ENCODE data around the gene ATF6.

Gene ATF6

DNA sequence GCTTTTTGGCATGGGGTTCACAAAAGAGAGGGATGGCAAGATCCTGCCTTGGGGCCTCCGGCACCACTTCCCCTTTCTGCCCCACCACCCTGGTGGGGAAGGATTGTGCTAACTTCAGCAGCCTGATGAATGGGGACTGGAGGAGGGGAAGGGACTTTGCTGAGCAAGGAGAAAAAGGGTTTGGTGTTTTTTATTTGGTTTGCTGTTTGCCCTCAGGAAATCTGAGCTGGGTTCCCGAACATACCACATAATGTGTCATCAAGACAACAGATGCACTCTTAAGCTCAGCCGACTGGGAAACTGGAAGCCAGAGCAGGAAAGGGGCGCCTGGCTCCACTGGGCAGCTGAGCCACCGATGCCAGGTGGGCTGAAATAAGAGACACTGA, 237.7 kb downstream of the ATF6 start:
- Histone ChIP-seq H3K27ac (ENCODE audit: insufficient read depth, low read depth, low read length, poor library complexity, severe bottlenecking) (no peak overlapping the region), H3K4me1 (ENCODE audit: control insufficient read depth, insufficient read depth, low read length) (peaks cover 8% of the 10 kb centered on the region), H3K36me3 (ENCODE audit: control insufficient read depth, insufficient read depth, low read length) (no peaks in the 10 kb centered on the region), H3K27me3 (ENCODE audit: control insufficient read depth, insufficient read depth, low read length, poor library complexity, severe bottlenecking) (no peaks in the 10 kb centered on the region), H3K4me3 (ENCODE audit: insufficient read depth, low read depth, low read length) (no peak overlapping the region), H3K9me3 (ENCODE audit: control insufficient read depth, low read length) (no peaks in the 10 kb centered on the region)
- 69 to 87% methylated on average over 5 of the region's 5 CpGs for WGBS, 2 experiments

DNA sequence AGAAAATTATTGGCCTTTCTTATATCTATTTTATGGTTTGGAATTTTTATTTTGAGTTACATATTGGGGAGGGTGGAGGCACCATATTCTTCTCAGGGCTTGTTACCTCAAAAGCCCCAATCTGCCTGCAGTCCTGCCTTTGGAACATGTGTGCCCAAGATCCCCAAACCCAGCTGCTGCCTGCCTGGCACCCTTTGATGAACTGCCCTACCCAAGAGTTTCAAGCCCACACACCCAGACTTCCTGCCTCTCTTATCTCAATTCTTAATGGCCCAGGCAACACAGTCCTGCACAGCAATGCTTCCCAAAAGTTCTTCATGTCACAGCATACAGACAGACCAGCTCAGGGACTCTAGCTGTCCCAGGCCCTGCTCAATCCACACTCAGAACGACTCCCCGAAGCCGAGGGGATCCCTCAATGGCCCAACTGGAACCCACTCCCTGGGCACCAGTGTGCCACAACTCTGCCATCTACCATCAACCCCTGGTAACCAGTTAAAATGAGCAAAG, 238.4 kb downstream of the ATF6 start:
- Histone ChIP-seq H3K4me1 (ENCODE audit: control insufficient read depth, insufficient read depth, low read length) (peaks cover 8% of the 10 kb centered on the region), H3K9me3 (ENCODE audit: control insufficient read depth, low read length) (no peaks in the 10 kb centered on the region), H3K36me3 (ENCODE audit: control insufficient read depth, insufficient read depth, low read length) (no peaks in the 10 kb centered on the region), H3K4me3 (ENCODE audit: insufficient read depth, low read depth, low read length) (no peak overlapping the region), H3K27me3 (ENCODE audit: control insufficient read depth, insufficient read depth, low read length, poor library complexity, severe bottlenecking) (no peaks in the 10 kb centered on the region), H3K27ac (ENCODE audit: insufficient read depth, low read depth, low read length, poor library complexity, severe bottlenecking) (no peak overlapping the region)
- 92 to 95% methylated on average over 3 of the region's 3 CpGs for WGBS, 2 experiments

DNA sequence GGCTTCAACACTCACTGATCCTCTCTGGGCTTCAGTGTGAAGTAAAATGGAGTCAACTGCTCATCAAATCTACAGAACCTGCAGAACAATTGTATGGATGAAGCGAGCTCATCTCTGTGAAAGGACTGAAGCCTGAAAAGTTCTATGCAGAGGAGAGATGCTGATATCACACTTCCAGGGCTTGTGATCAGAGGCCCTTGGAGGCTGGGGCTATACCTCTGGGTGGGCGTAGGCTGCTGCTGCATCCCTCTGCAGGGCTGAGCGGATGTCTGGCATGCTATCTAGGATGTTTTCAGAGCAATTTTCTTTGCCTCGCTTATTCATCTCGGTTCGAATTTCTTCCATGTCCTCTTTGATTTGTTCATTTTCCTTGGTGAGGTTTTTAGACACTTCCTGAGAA, 240.0 kb downstream of the ATF6 start:
- peaks cover 8% of the 10 kb centered on the region for H3K4me1 ChIP-seq (ENCODE audit: control insufficient read depth, insufficient read depth, low read length)
- no peak overlapping the region for H3K4me3 ChIP-seq (ENCODE audit: insufficient read depth, low read depth, low read length)
- no peaks in the 10 kb centered on the region for H3K36me3 ChIP-seq (ENCODE audit: control insufficient read depth, insufficient read depth, low read length)
- no peak overlapping the region for H3K27ac ChIP-seq (ENCODE audit: insufficient read depth, low read depth, low read length, poor library complexity, severe bottlenecking)
- no peaks in the 10 kb centered on the region for H3K27me3 ChIP-seq (ENCODE audit: control insufficient read depth, insufficient read depth, low read length, poor library complexity, severe bottlenecking)
- H3K9me3 ChIP-seq (ENCODE audit: control insufficient read depth, low read length) = no peaks in the 10 kb centered on the region
- WGBS, 2 experiments = 92 to 97% methylated on average over 6 of the region's 6 CpGs

DNA sequence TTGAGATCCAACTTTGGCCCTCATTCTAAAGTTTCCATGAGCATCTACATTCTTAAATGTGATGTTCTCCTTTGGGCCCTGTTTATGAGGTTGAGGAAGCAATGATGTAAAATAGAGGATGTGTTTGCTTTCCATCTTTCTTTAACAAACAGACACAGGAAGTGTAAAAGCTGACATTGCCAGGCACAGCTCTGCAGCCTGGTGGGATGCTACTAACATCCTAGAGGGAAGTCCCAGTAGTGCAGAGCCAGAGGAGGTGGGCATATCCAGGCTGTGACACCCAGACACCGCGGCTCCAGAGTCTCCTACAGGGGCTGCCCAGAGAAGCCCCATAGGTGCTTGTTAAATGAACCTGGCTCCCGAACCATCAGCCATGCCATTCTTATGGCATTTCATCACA, 241.3 kb downstream of the ATF6 start:
- Histone ChIP-seq H3K27ac (ENCODE audit: insufficient read depth, low read depth, low read length, poor library complexity, severe bottlenecking) (no peak overlapping the region), H3K36me3 (ENCODE audit: control insufficient read depth, insufficient read depth, low read length) (no peaks in the 10 kb centered on the region), H3K27me3 (ENCODE audit: control insufficient read depth, insufficient read depth, low read length, poor library complexity, severe bottlenecking) (no peaks in the 10 kb centered on the region), H3K4me1 (ENCODE audit: control insufficient read depth, insufficient read depth, low read length) (peaks cover 8% of the 10 kb centered on the region), H3K4me3 (ENCODE audit: insufficient read depth, low read depth, low read length) (no peak overlapping the region), H3K9me3 (ENCODE audit: control insufficient read depth, low read length) (no peaks in the 10 kb centered on the region)
- WGBS, 2 experiments = 86 to 92% methylated on average over 3 of the region's 3 CpGs

DNA sequence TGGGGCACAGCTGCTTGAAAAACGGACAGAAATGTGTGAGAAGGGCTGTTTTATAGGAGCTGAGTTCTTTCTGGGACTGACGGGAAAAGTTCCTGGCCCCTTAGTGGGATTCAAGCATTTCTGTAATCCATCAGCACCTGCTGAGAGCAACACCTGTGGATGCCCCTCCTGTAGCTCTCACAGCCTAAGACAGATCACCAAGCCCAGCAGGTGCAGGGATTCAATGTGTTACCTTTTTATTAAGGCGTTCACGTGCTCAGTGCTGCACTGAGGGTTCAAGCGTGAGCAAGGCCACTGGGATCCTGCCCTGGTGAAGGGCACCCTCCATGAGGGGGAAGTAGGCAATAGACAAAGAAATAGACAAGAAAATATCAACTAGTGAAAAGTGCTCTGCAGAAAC, 242.7 kb downstream of the ATF6 start:
- Histone ChIP-seq H3K4me1 (ENCODE audit: control insufficient read depth, insufficient read depth, low read length) (peaks cover 3% of the 10 kb centered on the region), H3K4me3 (ENCODE audit: insufficient read depth, low read depth, low read length) (no peak overlapping the region), H3K36me3 (ENCODE audit: control insufficient read depth, insufficient read depth, low read length) (no peaks in the 10 kb centered on the region), H3K27me3 (ENCODE audit: control insufficient read depth, insufficient read depth, low read length, poor library complexity, severe bottlenecking) (no peaks in the 10 kb centered on the region), H3K9me3 (ENCODE audit: control insufficient read depth, low read length) (peaks cover 4% of the 10 kb centered on the region), H3K27ac (ENCODE audit: insufficient read depth, low read depth, low read length, poor library complexity, severe bottlenecking) (no peak overlapping the region)
- 83 to 86% methylated on average over 5 of the region's 5 CpGs for WGBS, 2 experiments

DNA sequence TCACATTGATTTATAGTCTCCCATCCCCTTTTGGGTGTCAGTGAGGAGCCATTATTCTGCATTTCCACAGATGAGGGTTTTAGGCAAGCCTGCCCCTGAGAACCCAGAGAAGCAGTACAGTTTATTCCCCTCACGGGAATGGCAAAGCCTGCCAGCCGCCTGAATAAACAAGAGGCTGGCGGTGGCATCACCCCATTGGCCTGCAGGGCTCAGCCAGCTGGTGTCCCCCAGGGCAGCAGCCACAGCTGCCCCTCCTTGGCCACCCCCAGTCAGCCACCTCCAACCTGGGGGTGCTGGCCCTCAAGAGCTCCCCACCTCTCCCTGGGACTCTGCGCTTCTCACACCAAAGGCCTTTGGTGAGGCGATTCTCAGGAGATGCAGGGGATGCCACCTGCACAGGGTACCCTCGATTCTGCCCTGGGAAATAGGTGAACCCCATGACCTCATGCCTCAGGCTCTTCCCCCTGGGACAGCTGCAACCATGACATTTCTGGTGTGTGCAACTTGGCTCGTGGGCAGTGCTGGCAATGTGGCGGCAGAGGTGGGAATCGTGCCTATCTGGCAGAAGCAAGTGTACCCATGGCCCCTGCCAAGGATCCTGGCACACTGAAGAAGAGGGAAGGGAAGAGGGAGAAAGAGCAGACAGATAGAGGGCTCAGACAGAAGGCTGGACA, 243.5 kb downstream of the ATF6 start:
- Histone ChIP-seq H3K27me3 (ENCODE audit: control insufficient read depth, insufficient read depth, low read length, poor library complexity, severe bottlenecking) (no peaks in the 10 kb centered on the region), H3K4me1 (ENCODE audit: control insufficient read depth, insufficient read depth, low read length) (no peaks in the 10 kb centered on the region), H3K9me3 (ENCODE audit: control insufficient read depth, low read length) (peaks cover 4% of the 10 kb centered on the region), H3K27ac (ENCODE audit: insufficient read depth, low read depth, low read length, poor library complexity, severe bottlenecking) (no peak overlapping the region), H3K4me3 (ENCODE audit: insufficient read depth, low read depth, low read length) (no peak overlapping the region), H3K36me3 (ENCODE audit: control insufficient read depth, insufficient read depth, low read length) (no peaks in the 10 kb centered on the region)
- 82 to 85% methylated on average over 9 of the region's 9 CpGs for WGBS, 2 experiments

DNA sequence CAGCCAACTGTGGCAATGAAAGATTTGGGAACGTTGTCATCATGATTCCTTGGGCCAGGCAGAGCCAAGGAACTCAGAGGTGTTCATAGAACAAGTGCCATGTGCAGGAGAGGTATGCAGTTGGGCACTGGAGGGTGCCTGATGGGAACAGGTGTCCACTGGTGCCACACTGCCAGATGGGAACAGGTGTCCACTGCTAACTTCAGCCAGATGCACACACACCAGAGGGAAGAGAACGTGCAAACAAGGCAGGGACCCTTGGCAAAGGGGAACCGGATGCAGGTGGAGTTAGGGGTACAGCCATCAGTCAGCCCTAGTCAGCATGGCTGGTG, 244.0 kb downstream of the ATF6 start:
- H3K4me1 ChIP-seq (ENCODE audit: control insufficient read depth, insufficient read depth, low read length) = no peaks in the 10 kb centered on the region
- WGBS, 2 experiments = 91 to 94% methylated on average over 3 of the region's 3 CpGs
- H3K36me3 ChIP-seq (ENCODE audit: control insufficient read depth, insufficient read depth, low read length) = no peaks in the 10 kb centered on the region
- no peaks in the 10 kb centered on the region for H3K27me3 ChIP-seq (ENCODE audit: control insufficient read depth, insufficient read depth, low read length, poor library complexity, severe bottlenecking)
- no peak overlapping the region for H3K27ac ChIP-seq (ENCODE audit: insufficient read depth, low read depth, low read length, poor library complexity, severe bottlenecking)
- H3K4me3 ChIP-seq (ENCODE audit: insufficient read depth, low read depth, low read length) = no peak overlapping the region
- peaks cover 4% of the 10 kb centered on the region for H3K9me3 ChIP-seq (ENCODE audit: control insufficient read depth, low read length)

DNA sequence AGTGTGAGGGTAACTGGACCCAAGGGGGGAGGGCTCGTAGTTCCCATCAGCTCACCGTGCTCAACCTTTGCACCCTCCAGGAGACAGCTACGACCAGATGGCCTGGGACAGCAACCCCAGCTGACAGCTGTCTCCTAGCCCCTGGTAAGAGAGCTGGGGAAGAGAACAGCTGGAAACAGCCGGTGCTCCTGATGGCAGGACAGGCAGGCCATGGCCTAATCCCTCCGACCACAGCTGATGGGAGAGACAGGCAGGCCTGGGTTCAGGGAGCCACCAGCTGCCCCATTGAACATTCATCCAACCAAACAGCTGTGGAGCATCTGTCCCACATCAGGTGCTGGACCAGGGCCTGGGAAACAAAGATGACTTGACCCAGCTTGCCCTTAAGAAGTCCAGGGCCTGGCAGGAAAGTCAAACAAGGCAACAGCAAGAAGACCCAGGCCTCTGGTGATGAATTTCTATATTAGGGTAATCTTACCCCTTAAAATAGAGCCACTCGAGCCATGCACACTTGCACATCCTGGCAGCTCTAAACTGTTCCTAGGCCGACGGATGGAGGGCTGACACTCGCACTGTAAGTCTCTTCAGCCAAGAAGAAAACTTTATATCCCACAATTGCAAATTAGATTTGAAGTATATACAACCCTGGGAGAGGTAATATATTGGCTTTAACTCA, 245.4 kb downstream of the ATF6 start:
- no peak overlapping the region for H3K27ac ChIP-seq (ENCODE audit: insufficient read depth, low read depth, low read length, poor library complexity, severe bottlenecking)
- no peak overlapping the region for H3K4me3 ChIP-seq (ENCODE audit: insufficient read depth, low read depth, low read length)
- H3K36me3 ChIP-seq (ENCODE audit: control insufficient read depth, insufficient read depth, low read length) = no peaks in the 10 kb centered on the region
- H3K9me3 ChIP-seq (ENCODE audit: control insufficient read depth, low read length) = peaks cover 4% of the 10 kb centered on the region
- no peaks in the 10 kb centered on the region for H3K27me3 ChIP-seq (ENCODE audit: control insufficient read depth, insufficient read depth, low read length, poor library complexity, severe bottlenecking)
- no peaks in the 10 kb centered on the region for H3K4me1 ChIP-seq (ENCODE audit: control insufficient read depth, insufficient read depth, low read length)
- WGBS, 2 experiments = 89 to 92% methylated on average over 8 to 9 of the region's 9 CpGs

DNA sequence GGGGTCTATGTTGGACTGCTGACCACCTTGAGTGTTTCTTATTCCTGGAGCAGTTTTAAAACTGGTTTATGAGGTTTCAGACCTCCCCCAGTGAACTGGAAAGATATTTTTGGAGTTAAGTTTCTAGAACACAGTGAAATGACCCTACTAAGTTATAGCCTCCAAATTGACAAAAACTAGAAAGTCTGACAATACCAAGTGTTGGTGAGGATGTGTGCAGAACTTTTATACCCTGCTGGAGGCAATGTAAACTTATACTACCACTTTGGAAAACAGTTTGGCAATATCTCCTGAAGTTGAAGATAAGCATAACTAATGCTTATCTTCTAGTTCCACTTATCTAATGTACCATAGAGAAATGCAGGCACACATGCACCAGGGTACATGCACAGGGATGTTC, 247.2 kb downstream of the ATF6 start:
- no peak overlapping the region for H3K4me3 ChIP-seq (ENCODE audit: insufficient read depth, low read depth, low read length)
- no peak overlapping the region for H3K27ac ChIP-seq (ENCODE audit: insufficient read depth, low read depth, low read length, poor library complexity, severe bottlenecking)
- H3K27me3 ChIP-seq (ENCODE audit: control insufficient read depth, insufficient read depth, low read length, poor library complexity, severe bottlenecking) = no peaks in the 10 kb centered on the region
- peaks cover 4% of the 10 kb centered on the region for H3K9me3 ChIP-seq (ENCODE audit: control insufficient read depth, low read length)
- H3K36me3 ChIP-seq (ENCODE audit: control insufficient read depth, insufficient read depth, low read length) = no peaks in the 10 kb centered on the region
- no peaks in the 10 kb centered on the region for H3K4me1 ChIP-seq (ENCODE audit: control insufficient read depth, insufficient read depth, low read length)
